ENCODE data around the gene GPHB5.
"Not testable (repeated sequence)": the region's sequence is repeated elsewhere in the genome, so short reads cannot be mapped to it uniquely, and the experiment has no call there.

The GPHB5 gene

GRCh38 chr14:63292805-63293204 is 25.9 kb downstream of the GPHB5 start:
- DNase-seq: no peak

- DNase-seq: no peak
Measured at GRCh38 chr14:63290741-63291430, 27.8 kb downstream of the GPHB5 start.

- no peak for DNase-seq
Measured at GRCh38 chr14:63288853-63289252, 29.9 kb downstream of the GPHB5 start.

- no peak for DNase-seq
Measured at GRCh38 chr14:63287666-63288483, 30.9 kb downstream of the GPHB5 start.

- no peak for DNase-seq
Measured at GRCh38 chr14:63286071-63286470, 32.7 kb downstream of the GPHB5 start.

GRCh38 chr14:63283884-63284248 is 34.9 kb downstream of the GPHB5 start:
- no peak for DNase-seq

- no peak for DNase-seq
Measured at GRCh38 chr14:63282997-63283883, 35.5 kb downstream of the GPHB5 start.

GRCh38 chr14:63279933-63280332 is 38.8 kb downstream of the GPHB5 start:
- not testable (repeated sequence) for DNase-seq

GRCh38 chr14:63277591-63278183 is 41.0 kb downstream of the GPHB5 start:
- DNase-seq: no peak

GRCh38 chr14:63276492-63277342 is 42.0 kb downstream of the GPHB5 start:
- DNase-seq: peak; percentile 81

- DNase-seq: no peak
Measured at GRCh38 chr14:63276016-63276415, 42.7 kb downstream of the GPHB5 start.

- DNase-seq: no peak
Measured at GRCh38 chr14:63275611-63276010, 43.1 kb downstream of the GPHB5 start.

GRCh38 chr14:63273717-63274655 is 44.7 kb downstream of the GPHB5 start:
- DNase-seq: no peak

GRCh38 chr14:63273129-63273528 is 45.6 kb downstream of the GPHB5 start:
- DNase-seq: no peak

- DNase-seq: no peak
Measured at GRCh38 chr14:63269561-63270225, 49.0 kb downstream of the GPHB5 start.

- no peak for DNase-seq
Measured at GRCh38 chr14:63268771-63269170, 50.0 kb downstream of the GPHB5 start.

- DNase-seq: no peak
Measured at GRCh38 chr14:63267171-63267570, 51.6 kb downstream of the GPHB5 start.

- peak; percentile 18 for DNase-seq
Measured at GRCh38 chr14:63266106-63266505, 52.6 kb downstream of the GPHB5 start.
